ENCODE results near the gene MAML3. TPM values are rescaled to one million over a fixed set of nuclear protein-coding genes. Genes with fewer than 3 reads are reported as not detected.
A peak's percentile ranks its signal among the peaks of the same experiment; 100 is the strongest.

Gene MAML3
- total RNA-seq, 1 experiment from 2014 or later, result 0.89 TPM

- H3K4me3 Mint-ChIP-seq (ENCODE audit: unreplicated experiment), result no peak overlapping the region
- peaks cover 17% of the 10 kb centered on the region for H3K4me1 Mint-ChIP-seq (ENCODE audit: insufficient read depth, unreplicated experiment)
- POLR2A ChIA-PET, result interaction anchor here (1.5 to 3.5 kb wide), 6 partner anchors 15 to 298 kb away, joined by 4 to 25 read pairs (median 7); partner anchors contain the start of gene MAML3
- no peak for DNase-seq (ENCODE audit: unreplicated experiment)
- no peaks in the 10 kb centered on the region for H3K9me3 Mint-ChIP-seq (ENCODE audit: unreplicated experiment)
- intact Hi-C loops (cut with micrococcal nuclease), result loop anchor here (1.0 kb wide), 1 partner anchor 32 kb away; the partner anchor contains the start of gene MAML3
- TF ChIP-seq, protein P1, sequence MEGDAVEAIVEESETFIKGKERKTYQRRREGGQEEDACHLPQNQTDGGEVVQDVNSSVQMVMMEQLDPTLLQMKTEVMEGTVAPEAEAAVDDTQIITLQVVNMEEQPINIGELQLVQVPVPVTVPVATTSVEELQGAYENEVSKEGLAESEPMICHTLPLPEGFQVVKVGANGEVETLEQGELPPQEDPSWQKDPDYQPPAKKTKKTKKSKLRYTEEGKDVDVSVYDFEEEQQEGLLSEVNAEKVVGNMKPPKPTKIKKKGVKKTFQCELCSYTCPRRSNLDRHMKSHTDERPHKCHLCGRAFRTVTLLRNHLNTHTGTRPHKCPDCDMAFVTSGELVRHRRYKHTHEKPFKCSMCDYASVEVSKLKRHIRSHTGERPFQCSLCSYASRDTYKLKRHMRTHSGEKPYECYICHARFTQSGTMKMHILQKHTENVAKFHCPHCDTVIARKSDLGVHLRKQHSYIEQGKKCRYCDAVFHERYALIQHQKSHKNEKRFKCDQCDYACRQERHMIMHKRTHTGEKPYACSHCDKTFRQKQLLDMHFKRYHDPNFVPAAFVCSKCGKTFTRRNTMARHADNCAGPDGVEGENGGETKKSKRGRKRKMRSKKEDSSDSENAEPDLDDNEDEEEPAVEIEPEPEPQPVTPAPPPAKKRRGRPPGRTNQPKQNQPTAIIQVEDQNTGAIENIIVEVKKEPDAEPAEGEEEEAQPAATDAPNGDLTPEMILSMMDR (IDR thresholded peaks at IDR 0.05; ENCODE audit: unreplicated experiment), result no peak
- BruUV-seq (replicated peaks), result no TSS peak
- H3K27me3 Mint-ChIP-seq (ENCODE audit: insufficient read depth, unreplicated experiment), result no peaks in the 10 kb centered on the region
- CTCF ChIA-PET, result interaction anchor here (0.7 to 1.3 kb wide), 3 partner anchors 22 to 133 kb away, joined by 3 to 5 read pairs (median 4); no protein-coding TSS in a partner anchor
- peak overlapping the region; percentile 87 for H3K27ac Mint-ChIP-seq (ENCODE audit: low read depth, unreplicated experiment)
- no peaks in the 10 kb centered on the region for H3K36me3 Mint-ChIP-seq (ENCODE audit: insufficient read depth, unreplicated experiment)
Observed at GRCh38 chr4:140186082-140186438, 32.1 kb upstream of the MAML3 start.

GRCh38 chr4:140185412-140186081 lies 31.6 kb upstream of the MAML3 start:
- no peak overlapping the region for H3K27ac Mint-ChIP-seq (ENCODE audit: low read depth, unreplicated experiment)
- BruUV-seq (replicated peaks), result no TSS peak
- peaks cover 17% of the 10 kb centered on the region for H3K4me1 Mint-ChIP-seq (ENCODE audit: insufficient read depth, unreplicated experiment)
- TF ChIP-seq, protein P1 (IDR thresholded peaks at IDR 0.05; ENCODE audit: unreplicated experiment), result no peak
- no peaks in the 10 kb centered on the region for H3K9me3 Mint-ChIP-seq (ENCODE audit: unreplicated experiment)
- intact Hi-C loops (cut with micrococcal nuclease), result loop anchor here (1.0 kb wide), 1 partner anchor 31 kb away; the partner anchor contains the start of gene MAML3
- H3K27me3 Mint-ChIP-seq (ENCODE audit: insufficient read depth, unreplicated experiment), result no peaks in the 10 kb centered on the region
- H3K4me3 Mint-ChIP-seq (ENCODE audit: unreplicated experiment), result no peak overlapping the region
- no peak for DNase-seq (ENCODE audit: unreplicated experiment)
- H3K36me3 Mint-ChIP-seq (ENCODE audit: insufficient read depth, unreplicated experiment), result no peaks in the 10 kb centered on the region
- CTCF ChIA-PET, result interaction anchor here (1.3 kb wide), 1 partner anchor 22 kb away, joined by 4 read pairs; no protein-coding TSS in a partner anchor
- POLR2A ChIA-PET, result interaction anchor here (0.6 to 3.5 kb wide), 8 partner anchors 14 to 284 kb away, joined by 3 to 25 read pairs (median 4); partner anchors contain the start of gene MAML3

DNA sequence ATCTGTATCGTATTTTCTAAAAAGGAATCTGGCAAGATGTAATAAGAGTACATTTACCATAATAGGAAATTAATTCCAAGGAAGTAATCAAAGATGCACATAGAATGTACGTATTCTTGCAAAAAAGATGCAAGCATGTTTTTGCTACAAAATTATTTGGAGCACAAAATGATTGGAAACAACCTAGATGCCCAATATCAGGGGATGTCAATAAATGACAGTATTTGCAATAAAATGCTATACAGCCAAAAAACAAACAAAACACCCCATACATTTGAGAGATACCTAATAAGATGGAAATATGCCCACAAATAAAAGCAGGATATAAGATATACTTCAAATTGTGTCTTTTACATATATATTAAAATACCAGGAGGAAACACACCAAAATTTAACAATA lies 29.3 kb upstream of the MAML3 start:
- Mint-ChIP-seq H3K27ac (ENCODE audit: low read depth, unreplicated experiment) (no peak overlapping the region), H3K27me3 (ENCODE audit: insufficient read depth, unreplicated experiment) (no peaks in the 10 kb centered on the region), H3K9me3 (ENCODE audit: unreplicated experiment) (no peaks in the 10 kb centered on the region), H3K4me3 (ENCODE audit: unreplicated experiment) (no peak overlapping the region), H3K4me1 (ENCODE audit: insufficient read depth, unreplicated experiment) (peaks cover 8% of the 10 kb centered on the region), H3K36me3 (ENCODE audit: insufficient read depth, unreplicated experiment) (no peaks in the 10 kb centered on the region)
- intact Hi-C loops (cut with micrococcal nuclease), result no loop called here
- ChIA-PET POLR2A (interaction anchor here (1.6 kb wide), 1 partner anchor 19 kb away, joined by 5 read pairs; no protein-coding TSS in a partner anchor), CTCF (no interaction called here)
- no peak for DNase-seq (ENCODE audit: unreplicated experiment)
- BruUV-seq (replicated peaks), result no TSS peak
- TF ChIP-seq, protein P1 (IDR thresholded peaks at IDR 0.05; ENCODE audit: unreplicated experiment), result no peak

GRCh38 chr4:140180577-140180976 lies 26.6 kb upstream of the MAML3 start:
- Mint-ChIP-seq H3K9me3 (ENCODE audit: unreplicated experiment) (no peaks in the 10 kb centered on the region), H3K27me3 (ENCODE audit: insufficient read depth, unreplicated experiment) (no peaks in the 10 kb centered on the region), H3K4me1 (ENCODE audit: insufficient read depth, unreplicated experiment) (peaks cover 5% of the 10 kb centered on the region), H3K36me3 (ENCODE audit: insufficient read depth, unreplicated experiment) (no peaks in the 10 kb centered on the region), H3K27ac (ENCODE audit: low read depth, unreplicated experiment) (no peak overlapping the region), H3K4me3 (ENCODE audit: unreplicated experiment) (no peak overlapping the region)
- DNase-seq (ENCODE audit: unreplicated experiment), result no peak
- ChIA-PET POLR2A (interaction anchor here (1.2 kb wide), 1 partner anchor 27 kb away, joined by 5 read pairs; the partner anchor contains the start of gene MAML3), CTCF (no interaction called here)
- no TSS peak for BruUV-seq (replicated peaks)
- intact Hi-C loops (cut with micrococcal nuclease), result no loop called here
- TF ChIP-seq, protein P1 (IDR thresholded peaks at IDR 0.05; ENCODE audit: unreplicated experiment), result no peak
